ENCODE measurements around the gene TACC3.

DNA sequence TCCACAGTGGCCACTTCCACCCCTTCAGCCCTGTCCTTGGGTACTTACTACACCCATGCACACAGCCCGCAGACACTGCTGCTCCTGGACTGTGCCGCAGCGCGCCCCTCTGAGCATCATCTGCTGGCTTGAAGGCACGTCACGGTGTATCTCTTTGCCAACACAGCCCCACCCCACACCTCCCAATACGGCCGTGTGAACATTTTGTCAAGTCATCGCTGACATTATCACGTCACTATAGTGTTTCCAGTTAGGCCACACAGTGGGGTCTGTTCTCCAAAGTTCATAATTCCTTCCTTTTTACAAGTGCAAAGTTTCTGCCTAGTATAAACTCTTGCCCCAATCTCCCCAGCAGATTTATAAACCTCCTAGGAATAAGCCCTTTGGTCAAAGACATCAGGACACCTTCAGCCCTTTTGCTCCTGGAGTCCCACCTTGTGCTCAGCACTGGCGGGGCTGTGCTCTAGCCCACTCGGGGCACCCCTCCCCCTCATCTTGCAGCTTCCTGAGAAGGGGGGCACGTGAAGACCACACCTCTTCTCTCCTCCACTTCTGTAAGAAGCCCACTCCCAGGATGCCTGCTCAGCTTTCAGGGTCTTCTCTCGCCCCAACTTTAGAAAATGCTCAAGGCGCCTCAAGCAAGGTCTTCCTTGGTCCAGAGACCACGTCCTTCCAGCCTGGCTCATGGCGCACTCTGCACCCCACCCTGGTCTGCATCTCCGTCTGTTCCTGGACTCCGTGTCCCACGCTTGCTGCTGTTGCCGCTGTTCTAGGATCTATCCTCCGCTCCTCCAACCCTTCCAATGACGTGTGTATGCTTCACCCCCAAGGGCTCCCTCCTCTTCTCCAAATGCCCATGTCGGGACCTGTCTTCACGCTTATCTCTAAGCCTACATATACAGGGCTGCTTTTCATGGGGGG lies 44.5 kb upstream of the TACC3 start:
- TF ChIP-seq CTCF (IDR thresholded peaks at IDR 0.05) (no peak), POLR2A (IDR thresholded peaks at IDR 0.05) (no peak)

Data from uterus (tissue), 2 donors.